Thoracic aorta (tissue), 2 donors: ENCODE data around the gene GAB2. TPM values are rescaled to one million over a fixed set of nuclear protein-coding genes. Genes with fewer than 3 reads are reported as not detected.

Source experiments
- ATAC-seq: fragments of 150-250 bp; one replicate; pipeline ENCODE4 v1.8.0; 2017; ENCODE audit warnings: low read depth; ENCODE audit not compliant: insufficient number of reproducible peaks, low FRiP score
- DNase-seq: peaks from one replicate; pipeline ENCODE4 v3.0.0-alpha.2; 2020; ENCODE audit warnings: low spot score
- H3K27ac ChIP-seq, 2 donors: fragments of 200-600 bp; sonication (generic); 1 replicate in 1 of 2; 2 replicates in 1 of 2; pipeline ENCODE4 v1.5.1; 2016; ENCODE audit warnings: mild to moderate bottlenecking in 2 of 2, moderate library complexity in 2 of 2
- H3K27me3 ChIP-seq: fragments of 200-600 bp; sonication (generic); replicated peaks from 2 replicates; pipeline ENCODE4 v1.6.0; 2016; ENCODE audit warnings: mild to moderate bottlenecking; ENCODE audit not compliant: insufficient read depth
- H3K36me3 ChIP-seq: fragments of 200-600 bp; sonication (generic); one replicate; pipeline ENCODE4 v1.5.1; 2016
- H3K4me1 ChIP-seq, 2 donors: fragments of 200-600 bp; sonication (generic); 1 replicate in 1 of 2; 2 replicates in 1 of 2; pipeline versions ENCODE4 v1.5.1 to v1.6.0; 2016; ENCODE audit warnings: low read depth in 2 of 2, mild to moderate bottlenecking in 1 of 2; ENCODE audit not compliant: control insufficient read depth in 1 of 2
- H3K4me3 ChIP-seq: fragments of 200-600 bp; sonication (generic); 2 replicates; pipeline ENCODE4 v1.5.1; 2016; ENCODE audit warnings: mild to moderate bottlenecking
- H3K9me3 ChIP-seq: fragments of 200-600 bp; sonication (generic); 2 replicates; pipeline ENCODE4 v1.5.1; 2016
- CTCF ChIP-seq: fragments of 200-600 bp; sonication (generic); IDR thresholded peaks from one replicate; pipeline ENCODE4 v1.5.1; 2019; ENCODE audit warnings: antibody characterized with exemption
- total RNA-seq, 2 donors: library from RNA; depleted of rRNA; stranded (reverse); fragments of >200 nt; gene quantifications; one replicate each; pipeline versions ENCODE4 v1.1.0 to v1.2.3, GENCODE V29; 2016

The GAB2 gene
- total RNA-seq, 2 donors from 2014 or later: 65.4 to 91.5 TPM

- no peaks in the 10 kb centered on the region for H3K27me3 ChIP-seq
- H3K27ac ChIP-seq: no peak overlapping the region
- no peaks in the 10 kb centered on the region for H3K9me3 ChIP-seq
- H3K4me1 ChIP-seq: peaks cover 0 to 16% of the 10 kb centered on the region in 2 donors
- peaks cover 27% of the 10 kb centered on the region for H3K36me3 ChIP-seq
- H3K4me3 ChIP-seq: no peak overlapping the region
- no peak for DNase-seq
- TF ChIP-seq CTCF: no peak
- ATAC-seq: no peak
These were observed 218.5 kb downstream of the GAB2 start for GRCh38 chr11:78199015-78199652.

GRCh38 chr11:78197816-78198215 is 219.8 kb downstream of the GAB2 start:
- H3K27me3 ChIP-seq: no peaks in the 10 kb centered on the region
- no peaks in the 10 kb centered on the region for H3K9me3 ChIP-seq
- H3K36me3 ChIP-seq: peaks cover 27% of the 10 kb centered on the region
- TF ChIP-seq CTCF: no peak
- no peak overlapping the region for H3K27ac ChIP-seq
- ATAC-seq (no peak), DNase-seq (no peak)
- no peak overlapping the region for H3K4me3 ChIP-seq
- H3K4me1 ChIP-seq: peaks cover 4 to 29% of the 10 kb centered on the region in 2 donors

GRCh38 chr11:78196661-78197091 is 220.9 kb downstream of the GAB2 start:
- Histone ChIP-seq H3K36me3 (peaks cover 27% of the 10 kb centered on the region), H3K4me3 (no peak overlapping the region), H3K4me1 (peaks cover 14 to 35% of the 10 kb centered on the region in 2 donors), H3K27ac (no peak overlapping the region), H3K27me3 (no peaks in the 10 kb centered on the region), H3K9me3 (no peaks in the 10 kb centered on the region)
- TF ChIP-seq CTCF: no peak
- DNase-seq (no peak), ATAC-seq (no peak)

GRCh38 chr11:78195917-78196560 is 221.6 kb downstream of the GAB2 start:
- ATAC-seq: no peak
- H3K27me3 ChIP-seq: no peaks in the 10 kb centered on the region
- TF ChIP-seq CTCF: no peak
- no peaks in the 10 kb centered on the region for H3K9me3 ChIP-seq
- H3K27ac ChIP-seq: no peak overlapping the region
- peaks cover 15 to 40% of the 10 kb centered on the region in 2 donors for H3K4me1 ChIP-seq
- H3K4me3 ChIP-seq: no peak overlapping the region
- no peak for DNase-seq
- H3K36me3 ChIP-seq: peaks cover 27% of the 10 kb centered on the region

- DNase-seq (no peak), ATAC-seq (no peak)
- H3K4me3 ChIP-seq: no peak overlapping the region
- peaks cover 12% of the 10 kb centered on the region for H3K36me3 ChIP-seq
- peaks cover 31 to 55% of the 10 kb centered on the region in 2 donors for H3K4me1 ChIP-seq
- no peak overlapping the region for H3K27ac ChIP-seq
- H3K27me3 ChIP-seq: no peaks in the 10 kb centered on the region
- TF ChIP-seq CTCF: no peak
- H3K9me3 ChIP-seq: no peaks in the 10 kb centered on the region
These were observed 223.1 kb downstream of the GAB2 start for GRCh38 chr11:78194490-78194889.
